Chondrocyte (in vitro differentiated cells): ENCODE measurements around the gene RPS4Y1. TPM values are rescaled to one million over a fixed set of nuclear protein-coding genes. Genes with fewer than 3 reads are reported as not detected.

Experiments used
- DNase-seq: peaks from one replicate; pipeline ENCODE4 v3.0.0; 2021; ENCODE audit warnings: mixed read lengths, low spot score
- H3K27ac Mint-ChIP-seq: one replicate; pipeline ENCODE4 v1.8.0; 2021; ENCODE audit warnings: mild to moderate bottlenecking, moderate library complexity, mixed read lengths; ENCODE audit not compliant: unreplicated experiment
- H3K27me3 Mint-ChIP-seq: 2 replicates; pipeline ENCODE4 v1.8.0; 2021; ENCODE audit warnings: low read depth, mixed read lengths
- H3K36me3 Mint-ChIP-seq: 2 replicates; pipeline ENCODE4 v1.8.0; 2021; ENCODE audit warnings: low read depth, mixed read lengths
- H3K4me1 Mint-ChIP-seq: 2 replicates; pipeline ENCODE4 v1.8.0; 2021; ENCODE audit warnings: low read depth, mild to moderate bottlenecking, mixed read lengths
- H3K4me3 Mint-ChIP-seq: one replicate; pipeline ENCODE4 v1.8.0; 2021; ENCODE audit warnings: mild to moderate bottlenecking, moderate library complexity, mixed read lengths; ENCODE audit not compliant: unreplicated experiment
- H3K9me3 Mint-ChIP-seq: 2 replicates; pipeline ENCODE4 v1.8.0; 2021; ENCODE audit warnings: low read depth, mixed read lengths
- CTCF ChIP-seq: fragments of 200-600 bp; sonication (generic); IDR thresholded peaks from 2 replicates; pipeline ENCODE4 v1.5.0; 2021; ENCODE audit warnings: antibody characterized with exemption, mild to moderate bottlenecking, moderate library complexity
- total RNA-seq: library from RNA; stranded (reverse); gene quantifications from 3 replicates; pipeline ENCODE4 v1.2.1, GENCODE V29; 2021

Gene RPS4Y1
- total RNA-seq, 1 donor from 2014 or later: not detected

DNA sequence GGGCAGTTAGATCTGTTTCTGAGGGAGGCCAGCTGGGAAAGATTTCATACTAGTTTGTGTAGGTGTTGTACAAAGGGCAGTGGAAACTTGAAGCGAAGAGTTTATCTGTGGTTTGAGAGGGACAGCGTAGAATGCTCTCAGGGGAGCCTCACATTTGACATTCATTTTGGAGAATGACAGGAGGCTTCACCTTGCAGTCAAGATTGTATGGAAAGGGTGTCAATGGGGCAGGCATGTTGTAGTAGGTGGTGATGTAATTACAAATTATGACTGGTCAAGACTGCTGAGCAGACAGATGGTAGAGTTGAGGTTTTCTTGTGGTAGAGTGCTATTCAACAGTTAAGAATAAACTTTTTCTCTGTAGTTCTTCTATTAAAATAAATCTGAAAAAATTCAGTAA, 7.0 kb downstream of the RPS4Y1 start:
- no peaks in the 10 kb centered on the region for H3K9me3 Mint-ChIP-seq
- H3K27ac Mint-ChIP-seq: no peak overlapping the region
- DNase-seq: no peak
- TF ChIP-seq CTCF: no peak
- H3K36me3 Mint-ChIP-seq: no peaks in the 10 kb centered on the region
- H3K4me1 Mint-ChIP-seq: no peaks in the 10 kb centered on the region
- no peaks in the 10 kb centered on the region for H3K27me3 Mint-ChIP-seq
- no peak overlapping the region for H3K4me3 Mint-ChIP-seq

GRCh38 chrY:2849368-2849767, 8.0 kb downstream of the RPS4Y1 start:
- no peak overlapping the region for H3K27ac Mint-ChIP-seq
- no peaks in the 10 kb centered on the region for H3K9me3 Mint-ChIP-seq
- H3K4me3 Mint-ChIP-seq: no peak overlapping the region
- no peaks in the 10 kb centered on the region for H3K27me3 Mint-ChIP-seq
- no peaks in the 10 kb centered on the region for H3K4me1 Mint-ChIP-seq
- H3K36me3 Mint-ChIP-seq: no peaks in the 10 kb centered on the region
- DNase-seq: no peak
- no peak for TF ChIP-seq CTCF

DNA sequence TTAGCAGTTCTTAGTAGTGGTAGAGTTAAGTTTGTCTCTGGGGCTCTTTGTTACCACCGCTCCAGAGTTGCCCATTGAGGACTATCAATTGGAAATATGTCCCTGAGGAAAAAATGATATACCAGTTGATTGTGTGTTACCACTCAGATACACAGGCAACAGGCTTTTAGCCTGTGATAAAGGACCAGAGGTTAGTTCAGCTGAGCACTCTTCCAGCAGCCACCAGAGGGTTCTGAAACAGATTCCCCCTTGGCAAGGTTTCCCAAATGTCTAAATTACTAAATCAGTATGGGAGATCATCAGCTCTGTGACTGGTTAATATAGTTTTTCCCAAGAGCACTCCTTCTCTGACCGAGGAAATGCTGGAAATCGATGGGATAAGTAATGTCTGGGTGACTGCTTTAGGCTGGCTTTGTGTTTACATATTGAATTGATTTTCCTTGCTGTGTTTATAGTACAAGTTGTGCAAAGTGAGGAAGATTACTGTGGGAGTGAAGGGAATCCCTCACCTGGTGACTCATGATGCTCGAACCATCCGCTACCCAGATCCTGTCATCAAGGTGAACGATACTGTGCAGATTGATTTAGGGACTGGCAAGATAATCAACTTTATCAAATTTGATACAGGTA, 12.9 kb downstream of the RPS4Y1 start:
- Mint-ChIP-seq H3K36me3 (no peaks in the 10 kb centered on the region), H3K9me3 (no peaks in the 10 kb centered on the region), H3K4me1 (no peaks in the 10 kb centered on the region), H3K27ac (no peak overlapping the region), H3K27me3 (no peaks in the 10 kb centered on the region), H3K4me3 (no peak overlapping the region)
- DNase-seq: no peak
- TF ChIP-seq CTCF: no peak

DNA sequence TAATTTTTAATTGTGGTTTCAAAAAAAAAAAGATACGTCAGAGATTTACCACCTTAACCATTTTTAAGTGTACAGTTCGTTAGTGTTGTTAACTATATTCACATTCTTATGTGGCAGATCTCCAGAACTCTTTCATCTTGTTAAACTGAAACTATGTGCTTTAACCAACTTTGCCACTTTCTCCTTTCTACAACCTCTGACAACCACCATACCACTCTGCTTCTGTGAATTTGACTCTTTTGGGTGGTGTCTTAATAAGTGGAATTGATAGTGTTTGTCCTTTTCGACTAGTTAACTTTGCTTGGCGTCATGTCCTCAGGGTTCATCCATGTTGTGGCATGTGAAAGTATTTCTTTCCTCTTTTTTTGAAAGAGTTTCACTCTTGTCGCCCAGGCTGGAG, 15.7 kb downstream of the RPS4Y1 start:
- H3K9me3 Mint-ChIP-seq: no peaks in the 10 kb centered on the region
- no peak for DNase-seq
- TF ChIP-seq CTCF: no peak
- no peak overlapping the region for H3K4me3 Mint-ChIP-seq
- H3K27me3 Mint-ChIP-seq: no peaks in the 10 kb centered on the region
- H3K27ac Mint-ChIP-seq: no peak overlapping the region
- H3K36me3 Mint-ChIP-seq: no peaks in the 10 kb centered on the region
- no peaks in the 10 kb centered on the region for H3K4me1 Mint-ChIP-seq

DNA sequence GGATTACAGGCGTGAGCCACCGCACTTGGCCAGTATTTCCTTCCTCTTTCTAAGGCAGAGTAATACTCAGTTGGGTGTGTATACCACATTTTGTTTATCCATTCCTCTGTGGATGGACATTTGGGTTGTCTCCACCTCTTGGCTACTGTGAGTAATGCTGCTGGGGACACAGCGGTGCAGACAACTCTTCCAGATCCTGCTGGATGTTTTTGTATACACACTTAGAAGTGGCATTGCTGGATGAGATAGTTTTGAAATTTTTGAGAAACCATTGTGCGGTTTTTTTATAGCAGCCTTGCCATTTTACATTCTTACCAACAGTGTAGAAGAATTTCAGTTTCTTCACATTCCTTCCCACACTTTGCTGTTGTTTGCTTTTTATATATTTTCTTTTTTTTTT, 16.3 kb downstream of the RPS4Y1 start:
- no peaks in the 10 kb centered on the region for H3K4me1 Mint-ChIP-seq
- DNase-seq: no peak
- H3K27me3 Mint-ChIP-seq: no peaks in the 10 kb centered on the region
- H3K4me3 Mint-ChIP-seq: no peak overlapping the region
- H3K9me3 Mint-ChIP-seq: no peaks in the 10 kb centered on the region
- no peak overlapping the region for H3K27ac Mint-ChIP-seq
- H3K36me3 Mint-ChIP-seq: no peaks in the 10 kb centered on the region
- TF ChIP-seq CTCF: no peak
